Spleen (tissue), 11 donors: ENCODE measurements around the gene GRK5. TPM values are rescaled to one million over a fixed set of nuclear protein-coding genes. Genes with fewer than 3 reads are reported as not detected.
A peak's percentile ranks its signal among the peaks of the same experiment; 100 is the strongest.
"Not testable (repeated sequence)": the region's sequence is repeated elsewhere in the genome, so short reads cannot be mapped to it uniquely, and the experiment has no call there.

ENCODE experiments used
- DNase-seq: peaks from one replicate; pipeline ENCODE4 v3.0.0-alpha.2; 2020
- H3K27ac ChIP-seq, 8 donors: fragments of 200-600 bp; sonication (generic) in 7 of 8; 1 replicate in 4 of 8; 2 replicates in 4 of 8; pipeline versions ENCODE4 v1.5.0 to v1.8.0; 2016 to 2021; ENCODE audit warnings: inconsistent platforms in 4 of 8, mild to moderate bottlenecking in 4 of 8, moderate library complexity in 1 of 8
- H3K27me3 ChIP-seq, 7 donors: fragments of 200-600 bp; sonication (generic) in 6 of 7; replicated peaks in 1 of 7; 1 replicate in 4 of 7; 2 replicates in 3 of 7; pipeline versions ENCODE4 v1.5.0 to v1.8.0; 2016 to 2021; ENCODE audit warnings: inconsistent platforms in 3 of 7, mild to moderate bottlenecking in 1 of 7
- H3K36me3 ChIP-seq, 6 donors: fragments of 200-600 bp; sonication (generic) in 5 of 6; 1 replicate in 4 of 6; 2 replicates in 2 of 6; pipeline versions ENCODE4 v1.5.0 to v1.8.0; 2016 to 2021; ENCODE audit warnings: inconsistent platforms in 2 of 6
- H3K4me1 ChIP-seq, 6 donors: fragments of 200-600 bp; sonication (generic) in 5 of 6; 1 replicate in 3 of 6; 2 replicates in 3 of 6; pipeline versions ENCODE4 v1.5.0 to v1.8.0; 2016 to 2021; ENCODE audit warnings: inconsistent platforms in 3 of 6
- H3K4me3 ChIP-seq, 8 donors: fragments of 200-600 bp; sonication (generic) in 7 of 8; 1 replicate in 4 of 8; 2 replicates in 4 of 8; pipeline versions ENCODE4 v1.5.0 to v1.8.0; 2016 to 2021; ENCODE audit warnings: inconsistent platforms in 4 of 8, mild to moderate bottlenecking in 4 of 8, moderate library complexity in 2 of 8
- H3K9me3 ChIP-seq, 8 donors: fragments of 200-600 bp; sonication (generic) in 7 of 8; 1 replicate in 4 of 8; 2 replicates in 4 of 8; pipeline versions ENCODE4 v1.5.0 to v1.8.0; 2016 to 2021; ENCODE audit warnings: inconsistent platforms in 4 of 8
- CTCF ChIP-seq, 11 experiments: fragments of 200-600 bp in 7 of 11; fragments of 450-650 bp in 4 of 11; sonication (generic) in 4 of 11; IDR thresholded peaks in 8 of 11; conservative IDR thresholded peaks in 3 of 11; 1 replicate in 7 of 11; 2 replicates in 4 of 11; pipeline versions ENCODE4 v1.4.0 to v1.8.0; 2016 to 2021; ENCODE audit warnings: antibody characterized with exemption in 11 of 11, inconsistent platforms in 4 of 11, mild to moderate bottlenecking in 1 of 11
- POLR2A ChIP-seq, 3 donors: fragments of 450-650 bp; IDR thresholded peaks; one replicate each; pipeline ENCODE4 v1.5.1; 2017; ENCODE audit warnings: antibody characterized with exemption in 3 of 3, mild to moderate bottlenecking in 1 of 3
- POLR2AphosphoS5 ChIP-seq, 3 donors: sonication (generic); formaldehyde crosslinking; IDR thresholded peaks; one replicate each; pipeline ENCODE4 v1.5.1; 2017; ENCODE audit warnings: antibody characterized with exemption in 3 of 3
- WGBS, 5 donors: extraction: QIAGEN DNeasy Blood & Tissue Kit in 3 of 5; methylation state at CpG; one replicate each; pipeline versions ENCODE4 v1.1.5 to v1.1.7; 2013 to 2018; 5-methylcytosine and 5-hydroxymethylcytosine counted together
- intact Hi-C: fragments of 100-400 bp; cut with DNase I; formaldehyde crosslinking; loops from one replicate; pipeline ENCODE4 v1.15.0; 2023; ENCODE audit warnings: low total_unique reads
- polyA plus RNA-seq, 3 donors: library from polyadenylated mRNA; stranded (reverse); fragments of 200-250 nt; gene quantifications; one replicate each; pipeline ENCODE4 v1.2.1, GENCODE V29; 2013
- total RNA-seq, 7 donors: library from RNA; depleted of rRNA in 3 of 7; stranded (reverse); fragments of >200 nt in 3 of 7; fragmentation: NEBNext Ultra II Directional in 4 of 7; extraction: Animal tissue kit (Norgen Biotek cat#: 25700) in 4 of 7; gene quantifications; one replicate each; pipeline versions ENCODE4 v1.1.0 to v1.2.1, GENCODE V29; 2016 to 2021
- donor health status: healthy with polysubstance abuse.
- donor health status: DM: no; HTN: no; CAD: no; lungs with moderate emphysema.
- donor health status: DM: no; HTN: no; CAD: no.
- donor health status: Bipolar disorder and iron deficiency.
- donor health status: healthy.
- donor health status: DM: no; HTN: no; CAD: no.
- donor health status: DM: yes; HTN: yes; CAD: no.

The GRK5 gene
- total and polyA plus RNA-seq, 10 donors = 15.5 to 85.2 (median 52.1) TPM

- intact Hi-C loops = loop anchor here (10.0 kb wide), 1 partner anchor 55 kb away; no protein-coding TSS in a partner anchor
- no peak overlapping the region for H3K4me3 ChIP-seq
- peak overlapping the region; percentile 59 to 93 (median 84) for H3K27ac ChIP-seq
- TF ChIP-seq POLR2AphosphoS5 (IDR thresholded peaks at IDR 0.05) = no peak
- no peak for TF ChIP-seq POLR2A (IDR thresholded peaks at IDR 0.05)
- TF ChIP-seq CTCF (IDR thresholded peaks at IDR 0.05 in 8 of 11, conservative IDR thresholded peaks at IDR 0.05 in 3 of 11) = no peak
- WGBS, 5 donors = 92 to 98% (median 96%) methylated on average over 3 of the region's 3 CpGs
- H3K36me3 ChIP-seq = peaks cover 0 to 7% (median 0%) of the 10 kb centered on the region in 6 donors
- H3K27me3 ChIP-seq = no peaks in the 10 kb centered on the region
- H3K4me1 ChIP-seq = peaks cover 39 to 97% (median 78%) of the 10 kb centered on the region in 6 donors
- no peaks in the 10 kb centered on the region for H3K9me3 ChIP-seq
- DNase-seq = peak; percentile 61
Measured at GRCh38 chr10:119269737-119270136, 62.4 kb downstream of the GRK5 start.

DNA sequence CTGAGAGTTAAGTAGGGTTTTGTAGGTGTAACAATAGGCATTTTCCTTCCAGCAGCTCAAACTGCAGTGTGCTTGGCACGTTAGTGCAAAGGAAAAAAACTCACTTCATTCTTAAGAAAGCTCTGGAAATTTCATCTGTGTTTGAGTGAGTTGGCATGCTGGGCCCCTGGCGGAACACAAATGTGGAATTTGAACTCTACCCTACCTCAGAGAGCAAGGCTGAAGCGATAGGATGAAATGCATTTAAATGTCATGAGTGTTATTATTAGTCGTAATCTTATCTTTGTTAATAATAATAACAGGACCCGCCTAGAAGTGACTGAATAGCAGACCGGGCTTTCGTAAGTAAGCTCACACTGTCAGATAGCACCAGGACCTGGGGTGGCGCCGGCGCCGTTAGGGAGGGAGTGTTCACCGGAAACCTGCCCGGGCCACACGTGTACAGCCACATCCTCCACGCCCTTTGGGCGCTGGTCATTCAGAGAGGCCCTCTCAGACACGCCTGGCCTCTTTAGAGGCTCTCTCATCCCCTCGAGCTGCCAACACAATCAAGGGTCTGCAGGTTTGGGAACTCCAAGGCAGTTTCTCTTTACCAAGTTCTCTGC lies 63.5 kb downstream of the GRK5 start:
- 20 to 22% (median 21%) methylated on average over 18 of the region's 18 CpGs for WGBS, 5 donors
- Histone ChIP-seq H3K27me3 (no peaks in the 10 kb centered on the region), H3K4me1 (peaks cover 44 to 97% (median 83%) of the 10 kb centered on the region in 6 donors), H3K36me3 (peaks cover 0 to under 1% (median 0%) of the 10 kb centered on the region in 6 donors), H3K27ac (peak overlapping the region; percentile 59 to 93 (median 84)), H3K9me3 (no peaks in the 10 kb centered on the region), H3K4me3 (peak overlapping the region in 3 of 8 donors; percentile 5 to 48 (median 9))
- TF ChIP-seq CTCF (IDR thresholded peaks at IDR 0.05 in 8 of 11, conservative IDR thresholded peaks at IDR 0.05 in 3 of 11) (peak in 2 of 11 experiments; percentile 7 to 15), POLR2AphosphoS5 (IDR thresholded peaks at IDR 0.05) (peak; percentile 74 to 85 (median 82)), POLR2A (IDR thresholded peaks at IDR 0.05) (no peak)
- DNase-seq = peak; percentile 94
- intact Hi-C loops = no loop called here

DNA sequence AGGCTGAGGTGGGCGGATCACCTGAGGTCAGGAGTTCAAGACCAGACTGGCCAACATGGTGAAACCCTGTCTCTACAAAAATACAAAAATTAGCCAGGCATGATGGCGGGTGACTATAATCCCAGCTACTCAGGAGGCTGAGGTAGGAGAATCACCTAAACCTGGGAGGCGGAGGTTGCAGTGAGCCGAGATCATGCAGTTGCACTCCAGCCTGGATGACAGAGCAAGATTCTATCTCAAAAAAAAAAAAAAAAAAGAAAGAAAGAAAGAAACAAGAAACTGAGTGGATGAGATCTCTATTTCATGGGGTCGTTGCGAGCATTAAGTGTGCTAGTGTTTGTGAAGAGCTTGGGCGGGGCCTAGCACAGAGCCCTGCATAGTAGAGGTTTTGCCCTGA lies 65.0 kb downstream of the GRK5 start:
- 92 to 96% (median 93%) methylated on average over 7 of the region's 7 CpGs for WGBS, 5 donors
- H3K9me3 ChIP-seq, H3K27me3 ChIP-seq, H3K36me3 ChIP-seq, intact Hi-C loops: not testable (repeated sequence)
- Histone ChIP-seq H3K27ac (peak overlapping the region in 7 of 8 donors; percentile 69 to 93 (median 84)), H3K4me1 (peaks cover 44 to 88% (median 82%) of the 10 kb centered on the region in 6 donors), H3K4me3 (peak overlapping the region in 1 of 8 donors; percentile 48)
- DNase-seq = peak; percentile 21

- DNase-seq = peak; percentile 65
- Histone ChIP-seq H3K36me3 (no peaks in the 10 kb centered on the region), H3K4me1 (peaks cover 44 to 88% (median 78%) of the 10 kb centered on the region in 6 donors), H3K27me3 (no peaks in the 10 kb centered on the region), H3K9me3 (no peaks in the 10 kb centered on the region), H3K4me3 (no peak overlapping the region), H3K27ac (peak overlapping the region in 3 of 8 donors; percentile 84 to 93 (median 85))
- intact Hi-C loops = no loop called here
- 91 to 98% (median 95%) methylated on average over 9 of the region's 9 CpGs for WGBS, 5 donors
- no peak for TF ChIP-seq POLR2A (IDR thresholded peaks at IDR 0.05)
- no peak for TF ChIP-seq CTCF (IDR thresholded peaks at IDR 0.05 in 8 of 11, conservative IDR thresholded peaks at IDR 0.05 in 3 of 11)
- no peak for TF ChIP-seq POLR2AphosphoS5 (IDR thresholded peaks at IDR 0.05)
Measured at GRCh38 chr10:119272736-119273135, 65.4 kb downstream of the GRK5 start.
